Thymus (tissue), 11 donors: ENCODE measurements around the gene FHIT. TPM values are rescaled to one million over a fixed set of nuclear protein-coding genes. Genes with fewer than 3 reads are reported as not detected.
A peak's percentile ranks its signal among the peaks of the same experiment; 100 is the strongest.

Source experiments
- DNase-seq, 9 donors: peaks; one replicate each; pipeline ENCODE4 v3.0.0-alpha.2; 2013; ENCODE audit warnings: low spot score in 9 of 9, low read depth in 6 of 9, missing footprints in 1 of 9
- H3K27ac ChIP-seq, 2 donors: one replicate each; pipeline ENCODE4 v1.5.1; 2013; ENCODE audit warnings: control low read depth in 1 of 2, low read depth in 1 of 2, low read length in 1 of 2, mild to moderate bottlenecking in 1 of 2, moderate library complexity in 1 of 2
- H3K27me3 ChIP-seq, 2 donors: one replicate each; pipeline ENCODE4 v1.5.1; 2013; ENCODE audit warnings: low read length in 1 of 2; ENCODE audit not compliant: control insufficient read depth in 2 of 2, insufficient read depth in 1 of 2
- H3K36me3 ChIP-seq, 2 donors: one replicate each; pipeline ENCODE4 v1.5.1; 2013; ENCODE audit warnings: low read length in 1 of 2, mild to moderate bottlenecking in 1 of 2, moderate library complexity in 1 of 2; ENCODE audit not compliant: control insufficient read depth in 2 of 2, insufficient read depth in 2 of 2
- H3K4me1 ChIP-seq, 2 donors: one replicate each; pipeline ENCODE4 v1.5.1; 2013; ENCODE audit warnings: low read length in 2 of 2; ENCODE audit not compliant: control insufficient read depth in 2 of 2, insufficient read depth in 2 of 2
- H3K4me3 ChIP-seq, 2 donors: one replicate each; pipeline ENCODE4 v1.5.1; 2013; ENCODE audit warnings: low read length in 2 of 2, control low read depth in 1 of 2, mild to moderate bottlenecking in 1 of 2
- H3K9me3 ChIP-seq, 2 donors: one replicate each; pipeline ENCODE4 v1.5.1; 2013; ENCODE audit warnings: low read length in 1 of 2, mild to moderate bottlenecking in 1 of 2; ENCODE audit not compliant: control insufficient read depth in 2 of 2, insufficient read depth in 1 of 2
- WGBS: extraction: QIAGEN DNeasy Blood & Tissue Kit; methylation state at CpG from one replicate; pipeline ENCODE4 v1.1.7; 2013; 5-methylcytosine and 5-hydroxymethylcytosine counted together
- polyA plus RNA-seq: library from polyadenylated mRNA; stranded (reverse); fragments of 200-250 nt; gene quantifications from one replicate; pipeline ENCODE4 v1.2.3, GENCODE V29; 2013
- total RNA-seq: library from RNA; stranded (reverse); fragments of 120-200 nt; gene quantifications from one replicate; pipeline ENCODE4 v1.2.4, GENCODE V29; 2013
- donor health status: healthy.

The FHIT gene
- total and polyA plus RNA-seq, 2 donors, result 9.2 to 13.2 TPM

GRCh38 chr3:60158035-60158434, 1093.2 kb downstream of the FHIT start:
- Histone ChIP-seq H3K27me3 (no peaks in the 10 kb centered on the region), H3K4me1 (peaks cover 17 to 18% of the 10 kb centered on the region in 2 donors), H3K9me3 (no peaks in the 10 kb centered on the region), H3K27ac (no peak overlapping the region), H3K36me3 (no peaks in the 10 kb centered on the region), H3K4me3 (no peak overlapping the region)
- no peak for DNase-seq
- WGBS, result 98% methylated on average over 2 of the region's 2 CpGs

- Histone ChIP-seq H3K4me1 (no peaks in the 10 kb centered on the region), H3K36me3 (no peaks in the 10 kb centered on the region), H3K4me3 (no peak overlapping the region), H3K9me3 (no peaks in the 10 kb centered on the region), H3K27ac (no peak overlapping the region), H3K27me3 (no peaks in the 10 kb centered on the region)
- no peak for DNase-seq
- WGBS, result 97% methylated on average over 4 of the region's 4 CpGs
These were observed 1097.2 kb downstream of the FHIT start for GRCh38 chr3:60154011-60154410.

- DNase-seq, result no peak
- H3K27ac ChIP-seq, result no peak overlapping the region
- H3K4me1 ChIP-seq, result no peaks in the 10 kb centered on the region
- H3K36me3 ChIP-seq, result no peaks in the 10 kb centered on the region
- H3K4me3 ChIP-seq, result no peak overlapping the region
- H3K27me3 ChIP-seq, result no peaks in the 10 kb centered on the region
- WGBS, result 95% methylated on average over 4 of the region's 4 CpGs
- no peaks in the 10 kb centered on the region for H3K9me3 ChIP-seq
These were observed 1097.8 kb downstream of the FHIT start for GRCh38 chr3:60153221-60153999.

DNA sequence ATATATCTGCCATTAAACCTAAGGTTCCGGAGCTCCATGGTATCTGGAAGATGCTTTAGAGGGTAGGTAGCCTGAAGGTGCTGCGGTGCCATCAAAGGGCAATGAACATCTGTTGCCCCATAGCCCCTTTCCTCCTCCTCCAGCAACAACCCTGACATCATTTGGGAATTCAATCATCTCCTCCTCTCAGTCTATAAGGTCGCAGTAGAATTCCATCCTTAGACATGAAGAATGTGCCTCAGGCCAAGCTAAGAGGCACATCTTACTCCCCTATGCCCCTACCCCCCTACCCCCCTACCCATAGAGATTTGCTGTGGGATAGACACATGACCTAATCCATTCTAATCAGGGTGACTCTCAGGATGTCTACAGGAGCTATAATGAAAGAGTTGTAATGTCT, 1101.8 kb downstream of the FHIT start:
- Histone ChIP-seq H3K36me3 (no peaks in the 10 kb centered on the region), H3K4me3 (no peak overlapping the region), H3K27me3 (no peaks in the 10 kb centered on the region), H3K27ac (no peak overlapping the region), H3K4me1 (no peaks in the 10 kb centered on the region), H3K9me3 (no peaks in the 10 kb centered on the region)
- DNase-seq, result no peak
- WGBS, result 97% methylated on average over 3 of the region's 3 CpGs

GRCh38 chr3:60147249-60147950, 1103.9 kb downstream of the FHIT start:
- DNase-seq, result peak in 2 of 9 donors; percentile 12 to 34
- Histone ChIP-seq H3K36me3 (no peaks in the 10 kb centered on the region), H3K4me3 (no peak overlapping the region), H3K27ac (no peak overlapping the region), H3K9me3 (no peaks in the 10 kb centered on the region), H3K27me3 (no peaks in the 10 kb centered on the region), H3K4me1 (no peaks in the 10 kb centered on the region)
- 76% methylated on average over 15 of the region's 15 CpGs for WGBS

GRCh38 chr3:60146121-60146520, 1105.1 kb downstream of the FHIT start:
- WGBS, result 0% methylated on average over 1 of the region's 1 CpG
- H3K4me1 ChIP-seq, result no peaks in the 10 kb centered on the region
- H3K36me3 ChIP-seq, result no peaks in the 10 kb centered on the region
- no peaks in the 10 kb centered on the region for H3K9me3 ChIP-seq
- DNase-seq, result no peak
- no peaks in the 10 kb centered on the region for H3K27me3 ChIP-seq
- no peak overlapping the region for H3K27ac ChIP-seq
- H3K4me3 ChIP-seq, result no peak overlapping the region

DNA sequence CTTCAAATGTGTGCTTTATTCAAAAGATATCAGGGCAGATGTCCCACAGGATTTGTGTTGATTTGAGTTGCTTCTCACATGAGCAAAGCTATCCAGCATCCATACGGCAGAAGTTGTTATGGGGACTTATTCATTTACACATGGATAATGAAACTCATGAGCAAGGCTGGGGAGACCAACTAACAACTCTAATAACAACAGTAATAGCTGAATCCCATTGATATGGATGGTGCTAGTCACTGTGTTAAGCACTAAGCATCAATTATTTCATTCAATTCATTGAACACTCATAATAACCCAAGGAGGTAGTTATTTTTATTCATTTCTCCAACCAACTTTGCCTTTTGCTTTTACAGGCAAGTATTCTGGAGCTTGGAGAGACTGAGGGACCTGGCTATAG, 1107.2 kb downstream of the FHIT start:
- 100% methylated on average over 1 of the region's 1 CpG for WGBS

GRCh38 chr3:60142009-60142408, 1109.2 kb downstream of the FHIT start:
- DNase-seq, result no peak
- Histone ChIP-seq H3K36me3 (no peaks in the 10 kb centered on the region), H3K27me3 (no peaks in the 10 kb centered on the region), H3K9me3 (no peaks in the 10 kb centered on the region), H3K27ac (no peak overlapping the region), H3K4me3 (no peak overlapping the region), H3K4me1 (no peaks in the 10 kb centered on the region)
- 97% methylated on average over 2 of the region's 2 CpGs for WGBS

More for the DNA sequence above, 1107.2 kb downstream of the FHIT start:
- H3K27ac ChIP-seq, result no peak overlapping the region
- no peaks in the 10 kb centered on the region for H3K4me1 ChIP-seq
- H3K27me3 ChIP-seq, result no peaks in the 10 kb centered on the region
- no peaks in the 10 kb centered on the region for H3K36me3 ChIP-seq
- H3K9me3 ChIP-seq, result no peaks in the 10 kb centered on the region
- no peak overlapping the region for H3K4me3 ChIP-seq
- DNase-seq, result no peak

- WGBS, result 100% methylated on average over 1 of the region's 1 CpG
- Histone ChIP-seq H3K36me3 (no peaks in the 10 kb centered on the region), H3K27ac (no peak overlapping the region), H3K4me3 (no peak overlapping the region), H3K9me3 (no peaks in the 10 kb centered on the region), H3K27me3 (no peaks in the 10 kb centered on the region), H3K4me1 (no peaks in the 10 kb centered on the region)
- DNase-seq, result no peak
These were observed 1111.1 kb downstream of the FHIT start for GRCh38 chr3:60140160-60140559.
